HepG2 (cell line): ENCODE measurements around the gene KIF1B. TPM values are rescaled to one million over a fixed set of nuclear protein-coding genes. Genes with fewer than 3 reads are reported as not detected.

Experiments used
- CHD4 ChIP-seq: fragments of 200-600 bp; sonication (generic); IDR thresholded peaks from 2 replicates; pipeline ENCODE4 v1.7.0; 2017; ENCODE audit warnings: mild to moderate bottlenecking, low read length, borderline replicate concordance
- HINFP ChIP-seq: sonication (generic); formaldehyde crosslinking; IDR thresholded peaks from 2 replicates; pipeline ENCODE4 v1.4.0; 2020; ENCODE audit warnings: low read depth, mild to moderate bottlenecking, missing genetic modification reagents
- HNRNPK ChIP-seq: fragments of 200-400 bp; formaldehyde crosslinking; IDR thresholded peaks from 2 replicates; pipeline ENCODE4 v1.6.1; 2018; ENCODE audit warnings: low read length, low read depth, moderate library complexity, mild to moderate bottlenecking; ENCODE audit not compliant: poor library complexity, severe bottlenecking
- MXD3 ChIP-seq: IDR thresholded peaks from 2 replicates; pipeline ENCODE4 v1.6.1; 2016; ENCODE audit warnings: mild to moderate bottlenecking, missing biosample characterization, missing genetic modification reagents
- PRDM4 ChIP-seq: sonication (generic); formaldehyde crosslinking; IDR thresholded peaks from 2 replicates; pipeline ENCODE4 v1.9.0; 2021; ENCODE audit warnings: missing genetic modification reagents, borderline replicate concordance
- REXO4 ChIP-seq: sonication (generic); formaldehyde crosslinking; IDR thresholded peaks from 2 replicates; pipeline ENCODE4 v1.8.0; 2022; ENCODE audit warnings: missing genetic modification reagents, mild to moderate bottlenecking, borderline replicate concordance
- ZKSCAN1 ChIP-seq: fragments of 150-350 bp; IDR thresholded peaks from 2 replicates; pipeline ENCODE4 v1.6.1; 2014; ENCODE audit warnings: low read length
- ZKSCAN8 ChIP-seq: IDR thresholded peaks from 2 replicates; pipeline ENCODE4 v1.6.1; 2016; ENCODE audit warnings: borderline replicate concordance, missing genetic modification reagents, missing compliant biosample characterization
- ZNF407 ChIP-seq: sonication (generic); formaldehyde crosslinking; IDR thresholded peaks from one replicate; pipeline ENCODE4 v1.5.1; 2020; ENCODE audit warnings: mild to moderate bottlenecking, missing genetic modification reagents; ENCODE audit errors: not compliant biosample characterization
- ZNF747 ChIP-seq: sonication (generic); formaldehyde crosslinking; IDR thresholded peaks from 2 replicates; pipeline ENCODE4 v1.8.1; 2023; ENCODE audit warnings: missing genetic modification reagents, mild to moderate bottlenecking, borderline replicate concordance
- ZNF75D ChIP-seq: sonication (generic); formaldehyde crosslinking; IDR thresholded peaks from 2 replicates; pipeline ENCODE4 v1.8.1; 2023; ENCODE audit warnings: missing genetic modification reagents, mild to moderate bottlenecking, borderline replicate concordance
- polyA plus RNA-seq, 8 experiments: library from polyadenylated mRNA; depleted of rRNA in 3 of 8; stranded (reverse) in 7 of 8; unstranded in 1 of 8; fragments of >200 nt; fragmentation: Illumina TruSeq in 4 of 8; extraction: Trizol in 4 of 8; gene quantifications; 2 replicates each; pipeline versions ENCODE4 v1.2.1 to v1.2.3, GENCODE V29; 2011 to 2016; ENCODE audit warnings: low read depth in 4 of 8, missing spikeins in 1 of 8, mixed read lengths in 1 of 8; ENCODE audit not compliant: insufficient read depth in 1 of 8
- total RNA-seq, 5 experiments: library from RNA; depleted of rRNA; stranded (reverse); fragments of >200 nt; fragmentation: Illumina TruSeq; extraction: Trizol; gene quantifications; 2 replicates each; pipeline ENCODE4 v1.2.3, GENCODE V29; 2016; ENCODE audit warnings: low read depth in 1 of 5
- TF ChIP-seq, protein P1 (sequence below): IDR thresholded peaks from 2 replicates; pipeline ENCODE4 v1.6.1; 2016
- TF ChIP-seq, protein P2 (sequence below): sonication (generic); formaldehyde crosslinking; IDR thresholded peaks from 2 replicates; pipeline ENCODE4 v1.8.1; 2023; ENCODE audit warnings: mild to moderate bottlenecking, missing genetic modification reagents, borderline replicate concordance

KIF1B gene
- total and polyA plus RNA-seq, 2 of the 13 experiments (the other 11 are each of a cell fraction or from before 2014, with no cell fraction given): 26.7 to 32.5 TPM

GRCh38 chr1:10398734-10399443, 188.5 kb downstream of the KIF1B start, which contains the start of gene PGD (continued):
- TF ChIP-seq CHD4: no peak
- TF ChIP-seq REXO4 (CRISPR knock-in tag): peak; percentile 64; the same call in 1 of the 2 replicates
- peak; percentile 27; the same call in 1 of the 2 replicates for TF ChIP-seq ZKSCAN8
- TF ChIP-seq, protein P1, sequence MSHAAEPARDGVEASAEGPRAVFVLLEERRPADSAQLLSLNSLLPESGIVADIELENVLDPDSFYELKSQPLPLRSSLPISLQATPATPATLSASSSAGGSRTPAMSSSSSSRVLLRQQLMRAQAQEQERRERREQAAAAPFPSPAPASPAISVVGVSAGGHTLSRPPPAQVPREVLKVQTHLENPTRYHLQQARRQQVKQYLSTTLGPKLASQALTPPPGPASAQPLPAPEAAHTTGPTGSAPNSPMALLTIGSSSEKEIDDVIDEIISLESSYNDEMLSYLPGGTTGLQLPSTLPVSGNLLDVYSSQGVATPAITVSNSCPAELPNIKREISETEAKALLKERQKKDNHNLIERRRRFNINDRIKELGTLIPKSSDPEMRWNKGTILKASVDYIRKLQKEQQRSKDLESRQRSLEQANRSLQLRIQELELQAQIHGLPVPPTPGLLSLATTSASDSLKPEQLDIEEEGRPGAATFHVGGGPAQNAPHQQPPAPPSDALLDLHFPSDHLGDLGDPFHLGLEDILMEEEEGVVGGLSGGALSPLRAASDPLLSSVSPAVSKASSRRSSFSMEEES (CRISPR knock-in tag): peak; percentile 42; the same call in 1 of the 2 replicates
- TF ChIP-seq HNRNPK: no peak
- TF ChIP-seq MXD3: peak; percentile 94
- TF ChIP-seq, protein P2, sequence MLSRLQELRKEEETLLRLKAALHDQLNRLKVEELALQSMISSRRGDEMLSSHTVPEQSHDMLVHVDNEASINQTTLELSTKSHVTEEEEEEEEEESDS (CRISPR knock-in tag): no peak
- TF ChIP-seq ZKSCAN1: no peak
- no peak for TF ChIP-seq ZNF75D (CRISPR knock-in tag)
- TF ChIP-seq ZNF407 (CRISPR knock-in tag): no peak
- TF ChIP-seq PRDM4 (CRISPR knock-in tag): peak; percentile 31; the same call in 1 of the 2 replicates
- TF ChIP-seq HINFP (CRISPR knock-in tag): no peak; the same call in 1 of the 2 replicates
- TF ChIP-seq ZNF747: peak; percentile 76; the same call in 1 of the 2 replicates
